ENCODE data around the gene LACTB. TPM values are rescaled to one million over a fixed set of nuclear protein-coding genes. Genes with fewer than 3 reads are reported as not detected.

LACTB gene
- total RNA-seq, 1 experiment from 2014 or later: 4.4 TPM

- Histone ChIP-seq H3K36me3 (ENCODE audit: insufficient read depth, low read length, poor library complexity, severe bottlenecking) (no peaks in the 10 kb centered on the region), H3K27me3 (replicated peaks; ENCODE audit: insufficient read depth, low read depth, low read length, poor library complexity) (no peaks in the 10 kb centered on the region), H3K4me3 (ENCODE audit: low read depth, low read length, poor library complexity, severe bottlenecking) (peak overlapping the region; percentile 94), H3K4me1 (ENCODE audit: insufficient read depth, low read length, poor library complexity, severe bottlenecking) (peaks cover 29% of the 10 kb centered on the region), H3K27ac (ENCODE audit: low read depth, low read length, poor library complexity, severe bottlenecking) (no peak overlapping the region), H3K9me3 (ENCODE audit: low read depth, low read length, poor library complexity, severe bottlenecking) (no peaks in the 10 kb centered on the region)
- DNase-seq (ENCODE audit: low spot score): no peak
- intact Hi-C loops (cut with micrococcal nuclease; ENCODE audit: unreplicated experiment): no loop called here
- POLR2A ChIA-PET (ENCODE audit: low non-redundant PET): no interaction called here
- CTCF ChIA-PET: no interaction called here
- BruUV-seq (replicated peaks): no TSS peak
- no peak for TF ChIP-seq CTCF (conservative IDR thresholded peaks at IDR 0.05; ENCODE audit: low read depth, low read length)
- TF ChIP-seq EZH2 (IDR thresholded peaks at IDR 0.05; ENCODE audit: borderline replicate concordance, low read depth, low read length, poor library complexity, severe bottlenecking): no peak
These were observed 69.3 kb downstream of the LACTB start for GRCh38 chr15:63190769-63191649.

Other genes with a start within 250 kb of the LACTB start
- gene TPM1, start 79.1 kb upstream of the LACTB start, total RNA-seq (2021): 31.2 and 34.5 TPM in 2 replicates
- gene RPS27L, start 35.6 kb downstream of the LACTB start, total RNA-seq (2021): 64.2 and 65.6 TPM in 2 replicates
- gene RAB8B, start 67.7 kb downstream of the LACTB start, total RNA-seq (2021): 29.1 and 34.3 TPM in 2 replicates
- gene APH1B, start 155.7 kb downstream of the LACTB start, total RNA-seq (2021): 6.2 and 8.1 TPM in 2 replicates

All from A673 (cell line).